ENCODE data around the gene LCN9. TPM values are rescaled to one million over a fixed set of nuclear protein-coding genes. Genes with fewer than 3 reads are reported as not detected.
"Not testable (repeated sequence)": the region's sequence is repeated elsewhere in the genome, so short reads cannot be mapped to it uniquely, and the experiment has no call there.

LCN9 gene
- total and polyA plus RNA-seq, 8 donors = not detected

DNA sequence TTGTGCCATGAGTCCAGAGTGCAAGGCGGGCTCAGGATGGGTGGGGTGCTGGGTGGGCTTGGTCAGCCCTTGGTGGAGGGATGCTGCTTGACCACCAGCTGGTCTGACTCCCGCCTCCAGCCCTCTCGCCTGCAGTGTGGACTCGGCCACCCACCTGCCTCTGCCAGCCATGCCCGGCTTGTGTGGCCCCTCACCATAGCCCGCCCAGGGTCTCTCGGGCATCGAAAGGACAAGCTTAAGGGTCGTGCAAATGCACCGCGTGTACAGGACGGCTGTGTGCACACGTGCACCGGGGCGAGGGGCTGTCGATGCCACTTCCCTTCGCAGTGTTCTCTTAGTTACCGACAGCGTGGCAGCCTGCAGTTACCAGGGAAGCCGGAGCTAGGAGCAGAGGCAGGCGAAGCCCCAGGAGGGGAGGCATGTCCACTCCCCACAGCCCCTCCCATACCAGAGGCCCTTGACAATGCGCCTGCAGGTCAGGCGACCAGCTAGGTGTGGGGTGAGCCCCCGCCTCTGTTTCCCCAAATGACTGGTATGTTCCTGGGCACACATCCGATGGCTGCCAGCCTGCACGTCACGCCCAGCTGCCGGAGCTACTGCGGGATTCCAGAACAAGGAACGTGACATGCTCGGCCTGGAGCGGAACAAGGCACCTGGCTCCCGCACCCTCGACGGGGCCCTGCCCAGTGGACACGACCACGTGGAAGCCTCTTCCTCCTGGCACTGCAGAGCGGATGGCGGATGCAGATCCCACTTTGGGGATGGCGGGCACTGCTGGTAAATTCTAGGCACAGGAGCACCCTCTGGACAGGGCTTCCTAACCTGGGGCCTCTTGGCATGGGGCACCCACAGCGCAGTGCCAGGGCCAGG lies 7.8 kb downstream of the LCN9 start:
- intact Hi-C loops (cut with DNase I; ENCODE audit: low total_unique reads) = no loop called here
- Histone ChIP-seq H3K27me3 (peaks cover 0 to 53% (median 3%) of the 10 kb centered on the region in 3 donors), H3K4me1 (no peaks in the 10 kb centered on the region), H3K27ac (no peak overlapping the region), H3K36me3 (no peaks in the 10 kb centered on the region), H3K4me3 (no peak overlapping the region), H3K9me3 (peaks cover 0 to 13% (median 0%) of the 10 kb centered on the region in 4 donors)
- DNase-seq = no peak
- TF ChIP-seq POLR2AphosphoS5 (IDR thresholded peaks at IDR 0.05) (no peak), POLR2A (IDR thresholded peaks at IDR 0.05) (no peak), EP300 (IDR thresholded peaks at IDR 0.05) (no peak)
- TF ChIP-seq, protein P1, sequence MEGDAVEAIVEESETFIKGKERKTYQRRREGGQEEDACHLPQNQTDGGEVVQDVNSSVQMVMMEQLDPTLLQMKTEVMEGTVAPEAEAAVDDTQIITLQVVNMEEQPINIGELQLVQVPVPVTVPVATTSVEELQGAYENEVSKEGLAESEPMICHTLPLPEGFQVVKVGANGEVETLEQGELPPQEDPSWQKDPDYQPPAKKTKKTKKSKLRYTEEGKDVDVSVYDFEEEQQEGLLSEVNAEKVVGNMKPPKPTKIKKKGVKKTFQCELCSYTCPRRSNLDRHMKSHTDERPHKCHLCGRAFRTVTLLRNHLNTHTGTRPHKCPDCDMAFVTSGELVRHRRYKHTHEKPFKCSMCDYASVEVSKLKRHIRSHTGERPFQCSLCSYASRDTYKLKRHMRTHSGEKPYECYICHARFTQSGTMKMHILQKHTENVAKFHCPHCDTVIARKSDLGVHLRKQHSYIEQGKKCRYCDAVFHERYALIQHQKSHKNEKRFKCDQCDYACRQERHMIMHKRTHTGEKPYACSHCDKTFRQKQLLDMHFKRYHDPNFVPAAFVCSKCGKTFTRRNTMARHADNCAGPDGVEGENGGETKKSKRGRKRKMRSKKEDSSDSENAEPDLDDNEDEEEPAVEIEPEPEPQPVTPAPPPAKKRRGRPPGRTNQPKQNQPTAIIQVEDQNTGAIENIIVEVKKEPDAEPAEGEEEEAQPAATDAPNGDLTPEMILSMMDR (IDR thresholded peaks at IDR 0.05) = no peak
- WGBS, 5 donors = 83 to 87% (median 85%) methylated on average over 28 to 41 of the region's 41 CpGs

DNA sequence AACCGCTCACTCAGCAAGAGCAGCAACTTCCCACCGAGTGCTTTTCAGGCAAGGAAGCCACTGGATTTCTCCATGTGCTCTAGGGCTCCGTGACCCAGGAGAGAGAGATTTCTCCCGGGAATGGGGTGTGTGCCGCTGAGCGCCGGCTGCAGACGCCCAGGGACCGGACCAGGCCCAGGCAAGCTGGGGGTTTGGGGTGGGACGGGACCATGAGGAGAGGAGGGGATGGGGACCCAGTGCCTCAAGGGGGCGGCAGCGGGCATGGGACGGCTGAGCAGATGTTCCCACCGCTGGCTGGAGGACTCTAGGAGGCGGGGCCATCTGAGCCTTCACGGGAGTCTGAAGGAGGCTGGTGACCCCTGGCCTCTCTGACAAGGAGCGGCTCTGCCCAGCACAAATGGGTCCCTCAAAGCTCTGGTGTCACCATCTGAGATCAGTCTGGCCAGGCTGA lies 8.5 kb downstream of the LCN9 start:
- Histone ChIP-seq H3K4me1 (no peaks in the 10 kb centered on the region), H3K9me3 (peaks cover 0 to 13% (median 0%) of the 10 kb centered on the region in 4 donors), H3K36me3 (no peaks in the 10 kb centered on the region), H3K27ac (no peak overlapping the region), H3K27me3 (peaks cover 0 to 47% (median 3%) of the 10 kb centered on the region in 3 donors), H3K4me3 (no peak overlapping the region)
- DNase-seq = no peak
- no peak for TF ChIP-seq POLR2A (IDR thresholded peaks at IDR 0.05)
- TF ChIP-seq, protein P1 (IDR thresholded peaks at IDR 0.05) = no peak
- no peak for TF ChIP-seq POLR2AphosphoS5 (IDR thresholded peaks at IDR 0.05)
- no peak for TF ChIP-seq EP300 (IDR thresholded peaks at IDR 0.05)
- intact Hi-C loops (cut with DNase I; ENCODE audit: low total_unique reads) = no loop called here
- 39 to 72% (median 55%) methylated on average over 4 to 17 of the region's 17 CpGs for WGBS, 5 donors

DNA sequence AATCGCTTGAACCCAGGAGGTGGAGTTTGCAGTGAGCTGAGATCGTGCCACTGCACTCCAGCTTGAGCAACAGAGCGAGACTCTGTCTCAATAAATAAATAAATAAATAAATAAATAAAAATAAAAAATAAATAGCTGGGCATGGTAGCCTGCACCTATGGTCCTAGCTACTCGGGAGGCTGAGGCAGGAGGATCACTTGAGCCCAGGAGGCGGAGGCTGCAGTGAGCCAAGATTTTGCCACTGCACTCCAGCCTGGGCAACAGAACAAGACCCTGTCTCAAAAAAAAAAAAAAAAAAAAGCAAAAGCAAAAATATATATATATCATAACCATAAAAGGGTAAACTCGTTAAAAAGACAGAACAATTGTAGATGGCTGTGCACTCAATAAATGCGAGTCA lies 9.7 kb downstream of the LCN9 start:
- 80 to 89% (median 87%) methylated on average over 7 of the region's 7 CpGs for WGBS, 5 donors
- H3K36me3 ChIP-seq; DNase-seq; H3K27ac ChIP-seq; H3K4me1 ChIP-seq; intact Hi-C loops (cut with DNase I; ENCODE audit: low total_unique reads); H3K4me3 ChIP-seq: not testable (repeated sequence)
- Histone ChIP-seq H3K9me3 (peaks cover 0 to 13% (median 0%) of the 10 kb centered on the region in 4 donors), H3K27me3 (peaks cover 0 to 38% (median 3%) of the 10 kb centered on the region in 3 donors)

DNA sequence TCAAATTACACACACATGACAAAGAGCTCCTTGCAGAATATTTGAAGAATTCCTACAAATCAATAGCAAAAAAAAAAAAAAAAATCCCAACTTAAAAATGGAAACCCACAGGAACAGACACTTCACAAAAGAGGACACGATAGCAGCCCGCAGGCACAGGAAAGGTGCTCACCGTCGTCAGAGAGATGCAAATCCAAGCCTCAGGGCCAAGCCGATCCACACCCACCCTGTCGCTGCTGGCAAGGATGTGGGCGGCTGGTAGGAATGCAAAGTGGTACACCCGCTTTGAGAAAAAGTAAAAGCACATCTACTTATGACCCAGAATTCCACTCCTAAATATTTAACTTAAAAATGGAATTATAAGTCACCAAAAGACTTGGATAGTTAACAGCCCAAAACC lies 10.8 kb downstream of the LCN9 start:
- DNase-seq = no peak
- Histone ChIP-seq H3K4me1 (no peaks in the 10 kb centered on the region), H3K36me3 (no peaks in the 10 kb centered on the region), H3K27me3 (peaks cover 0 to 47% (median 3%) of the 10 kb centered on the region in 3 donors), H3K9me3 (peaks cover 0 to 6% (median 0%) of the 10 kb centered on the region in 4 donors), H3K4me3 (no peak overlapping the region), H3K27ac (no peak overlapping the region)
- 70 to 88% (median 84%) methylated on average over 8 of the region's 8 CpGs for WGBS, 5 donors
- intact Hi-C loops (cut with DNase I; ENCODE audit: low total_unique reads) = no loop called here
- TF ChIP-seq, protein P1 (IDR thresholded peaks at IDR 0.05) = no peak
- TF ChIP-seq EP300 (IDR thresholded peaks at IDR 0.05) (no peak), POLR2A (IDR thresholded peaks at IDR 0.05) (no peak)

DNA sequence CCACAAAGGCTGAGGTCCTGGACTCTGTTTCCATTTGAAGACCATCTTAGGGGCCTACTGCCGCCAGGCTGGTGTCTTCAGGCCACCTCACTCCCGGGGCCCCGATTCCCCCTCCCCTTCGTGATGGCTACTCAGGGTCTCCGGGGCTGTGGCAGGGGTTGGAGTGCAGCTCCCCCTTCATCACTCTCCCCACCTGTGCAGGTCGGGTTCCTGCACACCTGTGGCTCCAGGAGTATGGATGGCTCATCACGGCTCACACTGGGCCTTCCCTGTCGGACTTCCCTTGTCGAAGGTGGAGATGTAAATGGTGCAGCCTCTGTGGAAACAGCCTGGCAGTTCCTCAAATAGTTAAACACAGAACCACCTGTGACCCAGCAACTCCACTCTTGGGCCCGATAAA lies 11.9 kb downstream of the LCN9 start:
- Histone ChIP-seq H3K4me3 (no peak overlapping the region), H3K4me1 (no peaks in the 10 kb centered on the region), H3K9me3 (no peaks in the 10 kb centered on the region), H3K27me3 (peaks cover 0 to 41% (median 3%) of the 10 kb centered on the region in 3 donors), H3K36me3 (no peaks in the 10 kb centered on the region), H3K27ac (no peak overlapping the region)
- no peak for TF ChIP-seq POLR2A (IDR thresholded peaks at IDR 0.05)
- TF ChIP-seq, protein P1 (IDR thresholded peaks at IDR 0.05) = no peak
- no peak for TF ChIP-seq EP300 (IDR thresholded peaks at IDR 0.05)
- TF ChIP-seq POLR2AphosphoS5 (IDR thresholded peaks at IDR 0.05) = no peak
- DNase-seq = no peak
- intact Hi-C loops (cut with DNase I; ENCODE audit: low total_unique reads) = no loop called here
- 68 to 76% (median 71%) methylated on average over 10 of the region's 10 CpGs for WGBS, 5 donors

All from stomach (tissue), 9 donors.